WTC11 (cell line): ENCODE data around the gene SERPINB5. TPM values are rescaled to one million over a fixed set of nuclear protein-coding genes. Genes with fewer than 3 reads are reported as not detected.

Experiments used
- ATAC-seq: fragments of 200-7000 bp; cut with Tn5 transposase; 2 replicates; pipeline ENCODE4 v1.10.0; 2021; ENCODE audit warnings: mild to moderate bottlenecking, moderate library complexity
- CTCF ChIA-PET: fragments of 300-600 bp; sonication (Branson Sonifier 250); formaldehyde crosslinking; loops from one replicate; lab custom pipeline; 2021; ENCODE audit warnings: antibody characterized with exemption; lab: Charles Lee
- POLR2A ChIA-PET: fragments of 350-600 bp; sonication (Branson Sonifier 250); formaldehyde crosslinking; loops from one replicate; lab custom pipeline; 2021; ENCODE audit warnings: antibody characterized with exemption; lab: Charles Lee
- DNase-seq: peaks from one replicate; pipeline ENCODE4 v3.0.0; 2021; ENCODE audit warnings: low spot score
- H3K27ac Mint-ChIP-seq: 2 replicates; pipeline ENCODE4 v1.8.0; 2021; ENCODE audit warnings: mixed read lengths
- H3K27me3 Mint-ChIP-seq: 2 replicates; pipeline ENCODE4 v1.8.0; 2021; ENCODE audit warnings: low read depth, mild to moderate bottlenecking, moderate library complexity, mixed read lengths
- H3K36me3 Mint-ChIP-seq: 2 replicates; pipeline ENCODE4 v1.8.0; 2021; ENCODE audit warnings: mixed read lengths
- H3K4me1 Mint-ChIP-seq: 2 replicates; pipeline ENCODE4 v1.8.0; 2022; ENCODE audit warnings: mixed read lengths
- H3K4me3 Mint-ChIP-seq: 2 replicates; pipeline ENCODE4 v1.8.0; 2021; ENCODE audit warnings: mild to moderate bottlenecking, moderate library complexity, mixed read lengths
- H3K9me3 Mint-ChIP-seq: 2 replicates; pipeline ENCODE4 v1.8.0; 2021; ENCODE audit warnings: mixed read lengths
- GRHL2 ChIP-seq: fragments of 250-450 bp; sonication (Bioruptor Pico); IDR thresholded peaks from 2 replicates; pipeline ENCODE4 v1.8.0; 2022; ENCODE audit warnings: mild to moderate bottlenecking, moderate library complexity; ENCODE audit not compliant: insufficient replicate concordance, severe bottlenecking
- GTF2I ChIP-seq: fragments of 250-450 bp; sonication (Bioruptor Pico); conservative IDR thresholded peaks from 2 replicates; pipeline ENCODE4 v1.4.0; 2021; ENCODE audit warnings: mild to moderate bottlenecking
- HMGA2 ChIP-seq: fragments of 250-450 bp; sonication (Bioruptor Pico); IDR thresholded peaks from 2 replicates; pipeline ENCODE4 v1.4.0; 2021; ENCODE audit warnings: mild to moderate bottlenecking, moderate library complexity
- JAZF1 ChIP-seq: fragments of 250-450 bp; sonication (Bioruptor Pico); IDR thresholded peaks from 2 replicates; pipeline ENCODE4 v1.9.0; 2021; ENCODE audit warnings: moderate library complexity, mild to moderate bottlenecking, inconsistent platforms
- JUN ChIP-seq: sonication (generic); formaldehyde crosslinking; IDR thresholded peaks from 2 replicates; pipeline ENCODE4 v1.8.0; 2023; ENCODE audit warnings: mild to moderate bottlenecking, missing genetic modification reagents
- MLX ChIP-seq: sonication (generic); formaldehyde crosslinking; IDR thresholded peaks from 2 replicates; pipeline ENCODE4 v1.8.1; 2023; ENCODE audit warnings: mild to moderate bottlenecking, missing genetic modification reagents, moderate library complexity
- MYBL2 ChIP-seq: sonication (generic); formaldehyde crosslinking; IDR thresholded peaks from 2 replicates; pipeline ENCODE4 v1.8.1; 2023; ENCODE audit warnings: mild to moderate bottlenecking, moderate library complexity, missing genetic modification reagents
- NR1H2 ChIP-seq: sonication (generic); formaldehyde crosslinking; IDR thresholded peaks from 2 replicates; pipeline ENCODE4 v1.9.0; 2021; ENCODE audit warnings: mild to moderate bottlenecking, moderate library complexity, missing genetic modification reagents
- NR2C2 ChIP-seq: sonication (generic); formaldehyde crosslinking; IDR thresholded peaks from 2 replicates; pipeline ENCODE4 v1.8.0; 2022; ENCODE audit warnings: mild to moderate bottlenecking, missing genetic modification reagents
- PRRX2 ChIP-seq: fragments of 250-450 bp; sonication (Bioruptor Pico); IDR thresholded peaks from 2 replicates; pipeline ENCODE4 v1.8.0; 2021; ENCODE audit warnings: mild to moderate bottlenecking
- SOX15 ChIP-seq: fragments of 250-450 bp; sonication (Bioruptor Pico); IDR thresholded peaks from 2 replicates; pipeline ENCODE4 v1.9.0; 2021; ENCODE audit warnings: mild to moderate bottlenecking
- STAT6 ChIP-seq: sonication (generic); formaldehyde crosslinking; conservative IDR thresholded peaks from 2 replicates; pipeline ENCODE4 v1.8.1; 2023; ENCODE audit warnings: mild to moderate bottlenecking, low read depth, missing genetic modification reagents, moderate library complexity
- TEAD1 ChIP-seq: sonication (generic); formaldehyde crosslinking; IDR thresholded peaks from 2 replicates; pipeline ENCODE4 v1.8.0; 2022; ENCODE audit warnings: mild to moderate bottlenecking, missing genetic modification reagents
- TEAD4 ChIP-seq: sonication (generic); formaldehyde crosslinking; IDR thresholded peaks from 2 replicates; pipeline ENCODE4 v1.8.0; 2022; ENCODE audit warnings: mild to moderate bottlenecking, missing genetic modification reagents
- ZNF121 ChIP-seq: sonication (generic); formaldehyde crosslinking; IDR thresholded peaks from 2 replicates; pipeline ENCODE4 v1.8.0; 2023; ENCODE audit warnings: missing genetic modification reagents
- ZNF219 ChIP-seq: sonication (generic); formaldehyde crosslinking; IDR thresholded peaks from 2 replicates; pipeline ENCODE4 v1.8.0; 2023; ENCODE audit warnings: missing genetic modification reagents, mild to moderate bottlenecking, borderline replicate concordance
- ZNF317 ChIP-seq: sonication (generic); formaldehyde crosslinking; IDR thresholded peaks from 2 replicates; pipeline ENCODE4 v1.8.1; 2023; ENCODE audit warnings: low read depth, mild to moderate bottlenecking, moderate library complexity, missing genetic modification reagents, borderline replicate concordance
- ZNF396 ChIP-seq: fragments of 250-450 bp; sonication (Bioruptor Pico); IDR thresholded peaks from 2 replicates; pipeline ENCODE4 v1.8.0; 2021; ENCODE audit warnings: mild to moderate bottlenecking, moderate library complexity, borderline replicate concordance
- ZNF423 ChIP-seq: fragments of 250-450 bp; sonication (Bioruptor Pico); IDR thresholded peaks from 2 replicates; pipeline ENCODE4 v2.1.2; 2022; ENCODE audit warnings: mild to moderate bottlenecking, moderate library complexity
- total RNA-seq: library from RNA; stranded (reverse); gene quantifications from 3 replicates; pipeline ENCODE4 v1.2.3, GENCODE V29; 2021
- TF ChIP-seq, protein P1 (sequence below): sonication (generic); formaldehyde crosslinking; IDR thresholded peaks from 2 replicates; pipeline ENCODE4 v1.8.1; 2022; ENCODE audit warnings: low read depth, mild to moderate bottlenecking, moderate library complexity, missing genetic modification reagents, borderline replicate concordance
- TF ChIP-seq, protein P2 (sequence below): sonication (generic); formaldehyde crosslinking; IDR thresholded peaks from 2 replicates; pipeline ENCODE4 v1.8.1; 2022; ENCODE audit warnings: mild to moderate bottlenecking, moderate library complexity, missing genetic modification reagents
- TF ChIP-seq, protein P3 (sequence below): sonication (generic); formaldehyde crosslinking; IDR thresholded peaks from 2 replicates; pipeline ENCODE4 v1.8.0; 2023; ENCODE audit warnings: missing genetic modification reagents
- TF ChIP-seq, protein P4 (sequence below): sonication (generic); formaldehyde crosslinking; conservative IDR thresholded peaks from 2 replicates; pipeline ENCODE4 v1.8.1; 2022; ENCODE audit warnings: mild to moderate bottlenecking, missing genetic modification reagents

SERPINB5 gene
- total RNA-seq, 1 experiment from 2014 or later, result 0.17 TPM

DNA sequence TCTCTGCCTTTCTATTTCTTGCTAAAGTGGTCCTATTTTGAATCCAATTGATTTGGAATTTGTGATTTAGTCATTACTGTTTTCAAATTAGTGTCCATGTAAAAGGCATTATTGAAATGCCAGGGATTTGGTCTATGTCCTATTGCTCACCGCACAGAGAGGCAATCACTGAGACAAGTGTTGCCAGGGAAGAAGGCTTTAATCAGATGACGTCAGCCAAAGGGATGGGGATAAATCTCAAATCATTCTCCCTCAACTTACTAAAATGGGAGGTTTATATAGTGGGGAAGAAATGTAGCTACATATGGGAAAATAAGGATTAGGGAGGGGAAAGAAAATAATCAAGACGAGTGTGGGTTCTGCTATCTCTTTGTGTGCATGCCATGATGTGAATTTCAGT, 75.0 kb downstream of the SERPINB5 start:
- ATAC-seq, result no peak
- DNase-seq, result no peak
- Mint-ChIP-seq H3K27me3 (no peaks in the 10 kb centered on the region), H3K4me3 (no peak overlapping the region), H3K4me1 (no peaks in the 10 kb centered on the region), H3K27ac (no peak overlapping the region), H3K9me3 (no peaks in the 10 kb centered on the region), H3K36me3 (no peaks in the 10 kb centered on the region)
- TF ChIP-seq GRHL2 (CRISPR knock-in tag) (no peak), JAZF1 (CRISPR knock-in tag) (no peak), TEAD4 (CRISPR knock-in tag) (no peak), ZNF396 (no peak)
- POLR2A ChIA-PET, result no interaction called here
- CTCF ChIA-PET, result no interaction called here

GRCh38 chr18:63552581-63552980, 75.8 kb downstream of the SERPINB5 start:
- DNase-seq, result no peak
- ATAC-seq, result no peak
- H3K9me3 Mint-ChIP-seq, result no peaks in the 10 kb centered on the region
- no peak overlapping the region for H3K4me3 Mint-ChIP-seq
- no peaks in the 10 kb centered on the region for H3K4me1 Mint-ChIP-seq
- ChIA-PET POLR2A (no interaction called here), CTCF (no interaction called here)
- H3K27ac Mint-ChIP-seq, result no peak overlapping the region
- H3K36me3 Mint-ChIP-seq, result no peaks in the 10 kb centered on the region
- no peaks in the 10 kb centered on the region for H3K27me3 Mint-ChIP-seq
- no peak for TF ChIP-seq ZNF317 (CRISPR knock-in tag)
- no peak for TF ChIP-seq ZNF219
- TF ChIP-seq, protein P1, sequence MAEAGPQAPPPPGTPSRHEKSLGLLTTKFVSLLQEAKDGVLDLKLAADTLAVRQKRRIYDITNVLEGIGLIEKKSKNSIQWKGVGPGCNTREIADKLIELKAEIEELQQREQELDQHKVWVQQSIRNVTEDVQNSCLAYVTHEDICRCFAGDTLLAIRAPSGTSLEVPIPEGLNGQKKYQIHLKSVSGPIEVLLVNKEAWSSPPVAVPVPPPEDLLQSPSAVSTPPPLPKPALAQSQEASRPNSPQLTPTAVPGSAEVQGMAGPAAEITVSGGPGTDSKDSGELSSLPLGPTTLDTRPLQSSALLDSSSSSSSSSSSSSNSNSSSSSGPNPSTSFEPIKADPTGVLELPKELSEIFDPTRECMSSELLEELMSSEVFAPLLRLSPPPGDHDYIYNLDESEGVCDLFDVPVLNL (CRISPR knock-in tag), result no peak
- no peak for TF ChIP-seq TEAD1 (CRISPR knock-in tag)
- TF ChIP-seq STAT6 (CRISPR knock-in tag), result no peak
- TF ChIP-seq PRRX2 (CRISPR knock-in tag), result no peak
- TF ChIP-seq MLX (CRISPR knock-in tag), result no peak
- TF ChIP-seq HMGA2 (CRISPR knock-in tag), result no peak
- no peak for TF ChIP-seq GTF2I
- TF ChIP-seq, protein P2, sequence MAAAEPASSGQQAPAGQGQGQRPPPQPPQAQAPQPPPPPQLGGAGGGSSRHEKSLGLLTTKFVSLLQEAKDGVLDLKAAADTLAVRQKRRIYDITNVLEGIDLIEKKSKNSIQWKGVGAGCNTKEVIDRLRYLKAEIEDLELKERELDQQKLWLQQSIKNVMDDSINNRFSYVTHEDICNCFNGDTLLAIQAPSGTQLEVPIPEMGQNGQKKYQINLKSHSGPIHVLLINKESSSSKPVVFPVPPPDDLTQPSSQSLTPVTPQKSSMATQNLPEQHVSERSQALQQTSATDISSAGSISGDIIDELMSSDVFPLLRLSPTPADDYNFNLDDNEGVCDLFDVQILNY, result no peak
- TF ChIP-seq, protein P3, sequence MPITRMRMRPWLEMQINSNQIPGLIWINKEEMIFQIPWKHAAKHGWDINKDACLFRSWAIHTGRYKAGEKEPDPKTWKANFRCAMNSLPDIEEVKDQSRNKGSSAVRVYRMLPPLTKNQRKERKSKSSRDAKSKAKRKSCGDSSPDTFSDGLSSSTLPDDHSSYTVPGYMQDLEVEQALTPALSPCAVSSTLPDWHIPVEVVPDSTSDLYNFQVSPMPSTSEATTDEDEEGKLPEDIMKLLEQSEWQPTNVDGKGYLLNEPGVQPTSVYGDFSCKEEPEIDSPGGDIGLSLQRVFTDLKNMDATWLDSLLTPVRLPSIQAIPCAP (CRISPR knock-in tag), result no peak
- TF ChIP-seq TEAD4 (CRISPR knock-in tag), result no peak
- TF ChIP-seq NR2C2, result no peak
- no peak for TF ChIP-seq NR1H2 (CRISPR knock-in tag)
- TF ChIP-seq MYBL2 (CRISPR knock-in tag), result no peak
- TF ChIP-seq JUN, result no peak
- no peak for TF ChIP-seq ZNF423 (CRISPR knock-in tag)
- TF ChIP-seq, protein P4, sequence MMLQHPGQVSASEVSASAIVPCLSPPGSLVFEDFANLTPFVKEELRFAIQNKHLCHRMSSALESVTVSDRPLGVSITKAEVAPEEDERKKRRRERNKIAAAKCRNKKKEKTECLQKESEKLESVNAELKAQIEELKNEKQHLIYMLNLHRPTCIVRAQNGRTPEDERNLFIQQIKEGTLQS, result no peak
- no peak for TF ChIP-seq ZNF121
- TF ChIP-seq SOX15 (CRISPR knock-in tag), result no peak
- TF ChIP-seq, all 79 proteins: peak for 0
